ENCODE data around the gene CLASRP.
A peak's percentile ranks its signal among the peaks of the same experiment; 100 is the strongest.

Gene CLASRP

GRCh38 chr19:45094137-45094536 lies 55.3 kb downstream of the CLASRP start:
- H3K4me3 ChIP-seq (ENCODE audit: low read length), result peak overlapping the region; percentile 86
- peak overlapping the region; percentile 97 for H3K9ac ChIP-seq (ENCODE audit: low read depth, low read length)
- peaks cover 44% of the 10 kb centered on the region for H3K4me1 ChIP-seq (ENCODE audit: control insufficient read depth, insufficient read depth, low read length)
- no peaks in the 10 kb centered on the region for H3K27me3 ChIP-seq (ENCODE audit: control insufficient read depth, insufficient read depth, low read length)
- H3K4me2 ChIP-seq (ENCODE audit: low read length), result peak overlapping the region; percentile 93
- peaks cover 10% of the 10 kb centered on the region for H3K36me3 ChIP-seq (ENCODE audit: insufficient read depth, low read length)
- H3K9me3 ChIP-seq (replicated peaks; ENCODE audit: low read length), result no peaks in the 10 kb centered on the region

DNA sequence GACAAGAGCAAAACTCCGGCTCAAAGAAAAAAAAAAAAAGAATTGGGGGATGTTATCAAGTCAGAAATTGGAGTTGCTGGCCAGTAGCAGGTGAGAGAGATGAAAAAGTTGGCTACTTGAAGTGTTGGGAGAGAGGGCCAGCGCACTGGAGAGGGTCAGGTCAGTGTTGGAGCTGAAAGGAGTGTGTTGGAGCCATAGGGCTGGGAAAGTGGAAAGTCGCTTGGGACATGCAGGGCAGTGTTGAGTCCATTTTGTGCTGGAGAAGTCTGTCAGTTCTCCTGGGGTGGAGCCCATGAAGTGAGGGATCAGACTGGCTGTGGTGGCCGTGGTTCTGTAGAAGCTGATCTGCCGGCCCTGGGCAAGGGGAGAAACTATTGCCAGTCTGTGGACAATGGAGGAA lies 55.9 kb downstream of the CLASRP start:
- Histone ChIP-seq H3K9ac (ENCODE audit: low read depth, low read length) (peak overlapping the region; percentile 97), H3K4me3 (ENCODE audit: low read length) (peak overlapping the region; percentile 86), H3K36me3 (ENCODE audit: insufficient read depth, low read length) (peaks cover 10% of the 10 kb centered on the region), H3K4me1 (ENCODE audit: control insufficient read depth, insufficient read depth, low read length) (peaks cover 50% of the 10 kb centered on the region), H3K9me3 (replicated peaks; ENCODE audit: low read length) (no peaks in the 10 kb centered on the region), H3K27me3 (ENCODE audit: control insufficient read depth, insufficient read depth, low read length) (no peaks in the 10 kb centered on the region), H3K4me2 (ENCODE audit: low read length) (peak overlapping the region; percentile 93)

- Histone ChIP-seq H3K4me3 (ENCODE audit: low read length) (no peak overlapping the region), H3K9ac (ENCODE audit: low read depth, low read length) (no peak overlapping the region), H3K36me3 (ENCODE audit: insufficient read depth, low read length) (peaks cover 5% of the 10 kb centered on the region), H3K4me1 (ENCODE audit: control insufficient read depth, insufficient read depth, low read length) (peaks cover 61% of the 10 kb centered on the region), H3K27me3 (ENCODE audit: control insufficient read depth, insufficient read depth, low read length) (no peaks in the 10 kb centered on the region), H3K4me2 (ENCODE audit: low read length) (peak overlapping the region; percentile 93), H3K9me3 (replicated peaks; ENCODE audit: low read length) (no peaks in the 10 kb centered on the region)
Observed at GRCh38 chr19:45095496-45096413, 56.9 kb downstream of the CLASRP start.

DNA sequence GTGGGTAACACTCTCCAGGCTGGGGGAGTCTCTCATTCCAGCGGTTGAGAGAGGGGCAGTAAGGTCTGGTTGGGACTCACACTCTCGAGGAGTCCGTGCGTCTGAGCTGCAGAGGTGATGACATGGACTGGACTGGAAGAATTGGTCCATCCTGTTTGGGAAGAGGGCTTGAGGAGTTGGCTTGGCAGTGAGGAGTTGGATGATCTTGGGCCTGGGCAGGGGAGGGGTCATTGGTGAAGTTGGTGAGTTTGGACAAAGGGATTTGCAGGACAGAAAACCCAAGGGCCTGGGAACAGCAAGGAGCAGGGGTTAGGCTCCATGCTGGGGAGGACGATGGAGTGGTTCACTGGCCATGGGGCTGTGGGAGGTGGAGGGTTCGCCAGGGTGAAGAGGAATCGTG lies 57.9 kb downstream of the CLASRP start:
- peaks cover 58% of the 10 kb centered on the region for H3K4me1 ChIP-seq (ENCODE audit: control insufficient read depth, insufficient read depth, low read length)
- no peak overlapping the region for H3K9ac ChIP-seq (ENCODE audit: low read depth, low read length)
- peaks cover 4% of the 10 kb centered on the region for H3K36me3 ChIP-seq (ENCODE audit: insufficient read depth, low read length)

DNA sequence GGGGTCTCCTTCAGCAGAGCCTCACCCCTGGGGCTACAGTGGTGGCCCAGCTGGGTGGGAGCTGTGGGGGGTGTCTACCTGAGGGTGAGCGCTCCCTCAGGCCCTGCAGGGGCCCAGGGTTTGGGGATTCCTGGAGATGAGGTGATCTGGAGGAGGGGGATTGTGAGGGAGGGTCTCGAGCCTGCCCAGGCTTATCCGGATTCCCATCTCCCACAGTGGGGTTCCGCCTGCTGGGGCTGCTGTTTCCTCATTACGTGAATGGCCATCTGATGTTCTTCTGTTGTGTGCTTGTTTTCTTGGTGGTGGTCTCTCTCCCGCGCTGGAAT lies 58.6 kb downstream of the CLASRP start:
- no peaks in the 10 kb centered on the region for H3K27me3 ChIP-seq (ENCODE audit: control insufficient read depth, insufficient read depth, low read length)
- H3K9ac ChIP-seq (ENCODE audit: low read depth, low read length), result peak overlapping the region; percentile 50
- H3K36me3 ChIP-seq (ENCODE audit: insufficient read depth, low read length), result peaks cover 4% of the 10 kb centered on the region
- no peaks in the 10 kb centered on the region for H3K9me3 ChIP-seq (replicated peaks; ENCODE audit: low read length)
- H3K4me2 ChIP-seq (ENCODE audit: low read length), result peak overlapping the region; percentile 78
- no peak overlapping the region for H3K4me3 ChIP-seq (ENCODE audit: low read length)
- H3K4me1 ChIP-seq (ENCODE audit: control insufficient read depth, insufficient read depth, low read length), result peaks cover 58% of the 10 kb centered on the region

More for the DNA sequence above, 57.9 kb downstream of the CLASRP start:
- Histone ChIP-seq H3K4me3 (ENCODE audit: low read length) (no peak overlapping the region), H3K9me3 (replicated peaks; ENCODE audit: low read length) (no peaks in the 10 kb centered on the region), H3K4me2 (ENCODE audit: low read length) (no peak overlapping the region), H3K27me3 (ENCODE audit: control insufficient read depth, insufficient read depth, low read length) (no peaks in the 10 kb centered on the region)

DNA sequence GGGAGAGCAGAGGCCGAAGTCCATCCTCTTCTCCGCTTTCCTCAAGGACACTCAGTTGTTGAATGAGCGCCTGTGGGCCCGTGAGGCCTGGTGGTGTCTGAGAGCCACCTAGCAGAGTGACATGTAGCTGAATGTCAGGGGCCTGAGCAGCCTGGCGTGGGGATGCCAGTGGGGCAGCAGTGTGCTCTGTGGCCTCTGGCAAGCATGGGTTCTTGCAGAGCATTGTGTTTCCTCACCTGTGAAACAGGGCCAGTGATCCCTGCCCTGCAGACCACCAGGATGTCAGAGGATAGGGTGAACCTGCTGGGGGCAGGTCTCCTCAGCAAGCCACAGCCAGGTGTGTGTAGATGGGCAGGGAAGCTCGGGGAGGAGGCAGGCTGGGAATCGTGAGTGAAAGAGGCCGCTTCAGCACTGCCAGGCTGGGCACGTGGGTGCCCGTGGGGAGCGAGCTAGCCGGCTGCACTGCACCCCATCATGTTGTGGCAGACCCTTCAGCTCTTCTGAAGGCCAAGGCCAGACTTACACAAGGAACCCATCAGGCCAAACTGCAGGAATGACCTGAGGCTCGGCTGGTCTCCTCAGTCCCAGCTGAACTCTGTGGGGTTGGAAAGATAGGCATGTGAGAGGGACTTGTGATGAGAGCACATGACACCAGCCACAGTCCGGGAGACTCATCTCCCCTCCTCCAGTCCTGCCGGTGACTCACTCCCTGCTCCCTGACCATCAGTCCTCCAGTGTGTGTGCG lies 59.1 kb downstream of the CLASRP start:
- Histone ChIP-seq H3K36me3 (ENCODE audit: insufficient read depth, low read length) (peaks cover 4% of the 10 kb centered on the region), H3K27me3 (ENCODE audit: control insufficient read depth, insufficient read depth, low read length) (no peaks in the 10 kb centered on the region), H3K4me1 (ENCODE audit: control insufficient read depth, insufficient read depth, low read length) (peaks cover 63% of the 10 kb centered on the region), H3K4me2 (ENCODE audit: low read length) (peak overlapping the region; percentile 78), H3K9ac (ENCODE audit: low read depth, low read length) (peak overlapping the region; percentile 50), H3K4me3 (ENCODE audit: low read length) (peak overlapping the region; percentile 55), H3K9me3 (replicated peaks; ENCODE audit: low read length) (no peaks in the 10 kb centered on the region)

DNA sequence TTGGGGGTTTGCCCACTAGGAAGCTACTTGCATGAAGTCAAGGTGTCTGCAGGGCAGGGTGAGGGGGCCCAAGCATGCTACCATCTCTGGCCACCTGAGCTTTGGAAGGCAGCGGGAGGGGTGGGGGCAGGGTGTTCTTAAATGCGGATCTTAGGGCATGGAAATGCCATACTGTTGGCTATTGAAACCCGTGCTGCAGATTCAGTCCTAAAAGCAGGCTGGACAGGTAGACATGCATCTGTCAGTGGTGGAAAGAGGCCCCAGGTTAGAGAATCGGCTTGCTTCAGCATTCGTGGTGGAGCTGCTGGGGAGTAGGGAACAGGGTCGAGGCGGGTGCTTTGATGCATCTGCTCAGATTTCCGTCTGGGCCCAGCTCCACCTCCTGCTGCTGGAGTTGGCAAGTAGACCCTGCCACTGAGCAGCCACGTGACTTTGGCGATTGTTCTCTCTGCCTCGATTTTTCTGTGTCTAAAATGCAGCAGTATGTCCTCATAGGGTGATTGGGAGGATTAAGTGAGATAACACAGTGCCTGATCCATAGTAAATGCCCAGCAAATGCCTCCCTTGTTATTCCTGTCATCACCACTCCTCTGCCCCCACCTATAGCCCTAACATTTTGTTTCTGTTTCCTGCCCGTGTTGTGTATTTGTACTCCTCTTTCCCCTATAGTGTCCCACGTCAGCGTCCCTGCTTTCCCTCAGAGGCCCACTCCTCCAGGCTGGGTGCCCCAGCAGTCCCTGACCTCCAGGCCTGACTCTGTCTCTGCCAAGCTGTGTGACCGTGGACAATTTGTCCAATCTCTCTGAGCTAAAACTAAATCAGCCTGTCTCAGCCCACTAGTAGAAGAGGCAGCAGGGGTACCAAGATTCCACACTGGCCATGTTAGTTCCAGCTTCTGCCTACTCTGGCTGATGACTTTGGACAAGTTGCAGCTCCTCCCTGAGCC lies 59.9 kb downstream of the CLASRP start:
- H3K36me3 ChIP-seq (ENCODE audit: insufficient read depth, low read length), result peaks cover 4% of the 10 kb centered on the region
- peaks cover 65% of the 10 kb centered on the region for H3K4me1 ChIP-seq (ENCODE audit: control insufficient read depth, insufficient read depth, low read length)
- no peaks in the 10 kb centered on the region for H3K9me3 ChIP-seq (replicated peaks; ENCODE audit: low read length)
- H3K4me3 ChIP-seq (ENCODE audit: low read length), result peak overlapping the region; percentile 55
- H3K9ac ChIP-seq (ENCODE audit: low read depth, low read length), result peak overlapping the region; percentile 32
- peak overlapping the region; percentile 78 for H3K4me2 ChIP-seq (ENCODE audit: low read length)
- H3K27me3 ChIP-seq (ENCODE audit: control insufficient read depth, insufficient read depth, low read length), result no peaks in the 10 kb centered on the region

DNA sequence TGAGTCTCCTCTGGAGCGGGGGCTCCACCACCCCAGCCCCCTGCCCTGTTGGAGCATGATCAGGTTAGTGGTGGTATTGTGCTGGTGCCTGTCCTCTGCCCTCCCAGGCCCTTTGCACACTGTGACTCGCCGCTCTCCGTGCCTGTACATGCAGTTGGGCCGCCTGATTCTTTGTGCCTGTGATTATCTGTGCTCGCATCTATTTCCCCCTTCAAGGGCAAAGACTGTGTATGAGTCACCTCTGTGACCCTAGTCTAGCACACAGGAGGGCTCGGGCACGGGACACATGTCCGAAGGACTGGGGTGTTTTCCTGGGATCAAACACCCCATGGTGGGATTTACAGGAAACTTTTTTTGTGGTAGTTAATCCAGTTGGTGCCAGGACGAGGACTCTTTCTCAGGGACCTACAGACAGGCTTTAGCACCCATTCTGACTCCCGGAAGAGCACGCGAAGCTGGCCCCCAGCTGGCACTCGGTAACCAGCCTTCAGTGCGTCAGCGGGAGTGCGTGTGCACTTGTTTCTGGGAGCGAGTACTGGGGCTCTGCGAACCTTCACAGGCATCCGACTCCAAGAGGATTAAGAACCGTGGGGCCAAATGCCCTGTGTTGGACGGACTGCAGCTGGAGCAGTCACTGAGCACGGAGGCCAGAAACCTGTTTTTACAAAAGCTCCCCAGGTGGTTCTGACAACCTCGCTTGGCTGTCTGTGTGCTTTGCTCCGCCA lies 60.8 kb downstream of the CLASRP start:
- Histone ChIP-seq H3K27me3 (ENCODE audit: control insufficient read depth, insufficient read depth, low read length) (no peaks in the 10 kb centered on the region), H3K9ac (ENCODE audit: low read depth, low read length) (peak overlapping the region; percentile 32), H3K9me3 (replicated peaks; ENCODE audit: low read length) (no peaks in the 10 kb centered on the region), H3K4me1 (ENCODE audit: control insufficient read depth, insufficient read depth, low read length) (peaks cover 57% of the 10 kb centered on the region), H3K4me3 (ENCODE audit: low read length) (peak overlapping the region; percentile 19), H3K36me3 (ENCODE audit: insufficient read depth, low read length) (peaks cover 4% of the 10 kb centered on the region), H3K4me2 (ENCODE audit: low read length) (peak overlapping the region; percentile 78)

DNA sequence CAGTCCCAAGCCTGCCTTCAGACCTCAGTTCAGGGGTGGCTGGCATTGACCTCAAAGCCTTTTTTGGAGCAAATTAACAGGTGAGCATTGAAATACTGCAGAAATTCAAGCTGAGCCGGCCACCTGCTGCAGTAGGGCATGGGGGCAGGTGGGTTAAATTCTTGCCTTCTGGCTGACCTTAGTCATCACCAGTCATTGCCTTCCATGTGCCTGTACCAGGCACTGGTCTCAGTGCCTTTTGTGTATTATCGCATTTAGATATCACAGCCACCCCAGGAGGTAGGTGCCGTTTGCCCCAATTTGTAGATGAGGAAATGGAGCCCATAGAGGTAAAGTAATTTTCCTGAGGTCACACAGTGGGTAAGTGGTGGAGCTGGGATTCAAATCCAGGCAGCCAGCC lies 61.4 kb downstream of the CLASRP start:
- Histone ChIP-seq H3K4me1 (ENCODE audit: control insufficient read depth, insufficient read depth, low read length) (peaks cover 53% of the 10 kb centered on the region), H3K9me3 (replicated peaks; ENCODE audit: low read length) (no peaks in the 10 kb centered on the region), H3K36me3 (ENCODE audit: insufficient read depth, low read length) (peaks cover 4% of the 10 kb centered on the region), H3K4me2 (ENCODE audit: low read length) (peak overlapping the region; percentile 78), H3K27me3 (ENCODE audit: control insufficient read depth, insufficient read depth, low read length) (no peaks in the 10 kb centered on the region), H3K9ac (ENCODE audit: low read depth, low read length) (peak overlapping the region; percentile 18), H3K4me3 (ENCODE audit: low read length) (no peak overlapping the region)

DNA sequence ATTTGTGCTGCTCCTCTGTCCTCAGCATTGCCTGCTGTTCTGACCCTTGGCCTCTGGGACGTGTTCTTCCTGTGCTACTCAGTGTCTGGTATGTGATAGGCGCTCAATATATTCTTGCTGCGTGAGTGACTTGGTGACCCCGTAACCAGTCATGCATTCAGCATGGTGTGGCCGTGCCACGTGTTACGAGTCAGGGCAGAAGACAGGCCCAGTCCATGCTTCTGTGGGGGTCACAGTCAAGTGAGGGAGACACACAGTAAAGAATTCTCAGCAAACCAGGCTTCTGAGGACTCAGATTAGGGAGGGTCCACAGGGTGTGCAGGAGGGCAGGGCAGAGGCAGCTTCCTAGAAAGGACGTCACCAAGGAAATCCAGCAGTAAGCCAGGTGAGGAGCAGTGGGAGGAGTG lies 62.0 kb downstream of the CLASRP start:
- Histone ChIP-seq H3K9me3 (replicated peaks; ENCODE audit: low read length) (no peaks in the 10 kb centered on the region), H3K36me3 (ENCODE audit: insufficient read depth, low read length) (peaks cover 4% of the 10 kb centered on the region), H3K27me3 (ENCODE audit: control insufficient read depth, insufficient read depth, low read length) (no peaks in the 10 kb centered on the region), H3K4me2 (ENCODE audit: low read length) (no peak overlapping the region), H3K9ac (ENCODE audit: low read depth, low read length) (no peak overlapping the region), H3K4me1 (ENCODE audit: control insufficient read depth, insufficient read depth, low read length) (peaks cover 51% of the 10 kb centered on the region), H3K4me3 (ENCODE audit: low read length) (no peak overlapping the region)
